AG20443 (cell line): ENCODE results near the gene MCF2L.
"Not testable (repeated sequence)": the region's sequence is repeated elsewhere in the genome, so short reads cannot be mapped to it uniquely, and the experiment has no call there.

Source experiments
- DNase-seq: peaks from one replicate; pipeline ENCODE4 v3.0.0; 2012; ENCODE audit warnings: low spot score, mixed read lengths

Gene MCF2L

DNA sequence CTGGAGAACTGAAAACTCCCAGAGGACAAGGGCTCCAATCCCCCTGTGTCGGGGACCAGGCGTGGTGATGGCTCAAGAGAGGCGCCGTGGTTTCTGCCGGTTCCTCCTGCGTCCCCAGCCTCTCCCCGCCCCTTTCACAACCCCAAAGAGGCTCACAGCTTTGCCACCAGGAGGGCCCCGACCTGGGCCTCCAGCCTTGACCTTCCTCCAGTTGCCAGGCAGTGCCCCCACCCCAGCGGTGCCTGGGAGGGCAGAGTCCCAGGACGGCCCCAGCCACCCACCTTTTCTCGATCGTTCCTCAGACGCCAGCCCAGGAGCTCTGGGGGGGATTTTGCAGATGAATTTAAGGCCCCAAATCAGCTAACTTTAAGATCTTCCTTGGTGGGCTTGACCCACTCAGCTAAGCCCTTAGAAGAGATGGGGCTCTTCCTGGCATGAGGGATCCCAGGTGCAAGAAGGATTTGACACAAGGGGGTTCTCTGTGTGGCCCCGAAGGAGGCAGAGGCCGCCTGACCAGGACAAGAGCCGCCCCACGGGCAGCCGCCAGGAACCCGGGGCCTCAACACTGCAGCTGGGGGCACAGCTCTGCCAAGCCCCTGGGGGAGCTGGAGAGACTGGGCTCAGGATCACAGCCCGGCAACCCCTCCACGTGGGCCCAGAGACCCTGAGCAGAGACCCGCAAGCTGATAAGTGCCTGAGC lies 47.0 kb downstream of the MCF2L start:
- DNase-seq, result no peak

DNA sequence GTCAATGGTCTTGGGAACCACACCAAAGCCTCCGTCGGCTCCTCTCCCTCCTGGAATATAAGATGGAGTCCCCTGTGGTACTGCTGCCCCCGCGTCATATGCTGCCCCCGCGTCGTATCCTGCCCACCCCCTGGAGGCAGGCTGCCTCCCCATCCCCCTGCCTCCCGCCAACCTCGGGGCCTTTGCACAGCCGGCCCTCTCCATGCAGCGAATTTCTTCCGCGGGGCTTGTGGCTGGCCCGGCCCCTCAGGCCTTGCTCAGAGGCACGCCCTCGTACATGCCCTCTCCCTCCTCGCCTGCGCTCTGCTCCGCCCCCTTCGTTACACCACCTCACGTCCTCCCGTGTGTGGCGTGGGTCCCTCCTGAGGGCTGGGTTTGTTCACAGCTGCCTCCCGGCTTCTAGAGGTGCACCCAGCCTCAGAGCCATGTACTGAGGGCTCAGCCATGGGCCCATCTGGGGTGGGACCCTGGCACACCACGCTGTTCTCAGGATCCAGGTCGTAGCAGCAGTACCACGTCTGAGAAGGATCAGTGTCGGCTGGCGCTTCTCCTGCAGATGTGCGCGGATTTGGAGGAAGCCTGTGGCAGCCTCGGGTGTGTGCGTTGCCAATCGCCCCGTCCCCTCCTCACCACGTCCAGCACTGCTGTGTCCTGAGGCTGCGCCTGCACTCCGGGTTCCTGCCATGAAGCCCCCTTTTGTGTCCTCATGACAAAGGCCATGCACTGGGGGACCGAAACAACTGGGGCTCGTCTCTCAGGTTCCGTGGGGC lies 47.7 kb downstream of the MCF2L start:
- DNase-seq, result no peak

DNA sequence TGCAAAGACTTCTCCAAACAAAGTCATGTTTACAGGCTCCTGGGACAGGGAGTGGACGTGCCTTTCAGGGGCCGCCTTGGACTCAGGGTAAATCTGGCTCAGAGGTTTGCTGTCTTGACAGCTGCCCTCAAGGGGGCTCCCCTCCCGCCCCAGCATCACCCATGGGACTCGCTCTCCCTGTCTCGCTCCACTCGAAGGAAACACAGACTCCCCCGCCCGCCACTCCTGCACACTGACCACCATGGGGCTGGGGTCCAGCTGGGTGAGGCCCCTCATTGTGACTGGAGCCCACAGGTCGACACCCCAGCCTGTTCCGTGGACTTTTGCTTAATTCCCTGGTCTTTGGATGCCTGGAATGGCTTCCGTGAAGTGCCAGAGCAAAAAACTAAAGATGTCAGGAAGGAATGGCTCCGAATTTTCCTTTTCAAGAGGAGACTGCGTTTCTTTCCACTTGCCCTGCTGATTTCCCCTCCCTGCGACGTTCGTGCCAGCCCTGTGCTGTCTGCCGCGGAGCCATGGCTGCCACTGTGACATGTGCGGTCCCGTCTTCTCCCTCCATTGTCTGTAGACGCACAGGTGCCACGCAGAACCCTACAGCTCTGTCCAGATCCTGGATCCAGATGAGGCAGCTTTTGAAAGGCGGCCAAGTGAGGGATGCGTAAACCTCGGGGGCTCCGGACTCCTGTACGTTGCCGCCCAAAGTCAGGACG lies 48.6 kb downstream of the MCF2L start:
- DNase-seq, result no peak

DNA sequence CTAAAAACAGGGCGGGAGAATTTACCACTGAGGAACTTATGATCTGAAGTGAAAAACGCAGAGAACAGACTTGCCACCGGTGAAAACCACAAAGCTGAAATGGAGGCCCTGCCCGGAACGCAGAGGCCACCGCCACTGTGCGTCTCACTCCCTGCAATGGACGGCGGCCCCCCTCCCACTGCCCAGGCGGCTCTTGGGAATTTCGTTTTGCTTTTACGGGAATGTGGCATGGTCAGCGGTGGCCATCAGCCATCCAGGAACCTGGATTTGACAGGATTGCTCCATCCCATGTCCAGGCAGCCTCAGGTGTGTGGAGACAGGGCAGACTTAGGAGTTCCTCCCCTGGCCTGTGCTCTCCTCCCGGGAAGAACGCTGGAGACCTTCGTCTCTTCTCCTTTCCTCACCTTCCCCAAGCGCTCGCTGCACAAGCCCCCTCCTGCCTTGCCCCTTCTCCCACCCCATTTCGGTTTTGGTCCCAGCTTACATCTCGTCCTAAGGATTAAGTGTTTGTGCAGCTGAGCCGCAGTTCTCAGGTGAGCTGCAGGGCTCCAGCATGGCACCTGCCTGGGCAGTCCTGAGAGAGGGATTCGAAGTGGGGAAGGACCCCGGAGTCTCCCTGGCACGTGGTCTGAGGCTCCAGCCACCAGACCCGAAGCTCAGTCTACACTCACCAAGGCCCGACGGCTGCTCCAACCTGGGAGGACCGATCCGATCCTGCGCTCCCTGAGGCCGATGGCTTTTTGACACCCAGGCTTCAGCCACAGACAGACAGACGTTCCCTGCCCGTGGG lies 49.9 kb downstream of the MCF2L start:
- no peak for DNase-seq

DNA sequence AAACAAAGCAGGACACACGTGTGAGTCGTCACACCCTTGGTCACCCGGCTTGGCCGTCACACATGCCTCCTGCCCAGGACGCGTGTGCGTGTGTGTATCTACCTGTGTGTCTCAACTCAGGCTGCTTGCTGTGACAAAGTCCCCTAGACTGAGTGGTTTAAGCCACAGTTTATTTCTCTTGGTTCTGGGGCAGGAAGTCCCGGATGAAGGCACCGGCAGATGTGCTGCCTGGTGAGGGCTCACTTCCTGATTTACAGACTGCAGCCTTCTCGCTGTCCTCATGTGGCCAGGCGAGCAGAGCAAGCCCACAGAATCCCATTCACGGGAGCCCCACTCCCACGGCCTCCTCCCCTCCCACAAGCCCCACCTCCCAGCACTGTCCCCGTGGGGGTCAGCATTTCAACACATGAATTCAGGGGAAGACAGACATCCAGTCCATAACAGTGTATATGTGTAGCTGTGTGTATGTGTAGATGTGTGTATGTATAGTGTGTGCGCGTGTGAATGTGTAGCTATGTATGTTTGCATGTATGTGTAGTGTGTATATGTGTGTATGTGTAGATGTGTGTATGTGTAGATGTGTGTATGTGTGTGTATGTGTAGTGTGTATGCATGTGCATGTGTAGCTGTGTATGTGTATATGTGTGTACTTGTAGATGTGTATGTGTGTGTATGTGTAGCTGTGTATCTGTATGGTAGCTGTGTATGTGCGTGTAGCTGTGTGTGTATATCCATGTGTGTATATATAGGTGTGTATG lies 51.5 kb downstream of the MCF2L start:
- no peak for DNase-seq

DNA sequence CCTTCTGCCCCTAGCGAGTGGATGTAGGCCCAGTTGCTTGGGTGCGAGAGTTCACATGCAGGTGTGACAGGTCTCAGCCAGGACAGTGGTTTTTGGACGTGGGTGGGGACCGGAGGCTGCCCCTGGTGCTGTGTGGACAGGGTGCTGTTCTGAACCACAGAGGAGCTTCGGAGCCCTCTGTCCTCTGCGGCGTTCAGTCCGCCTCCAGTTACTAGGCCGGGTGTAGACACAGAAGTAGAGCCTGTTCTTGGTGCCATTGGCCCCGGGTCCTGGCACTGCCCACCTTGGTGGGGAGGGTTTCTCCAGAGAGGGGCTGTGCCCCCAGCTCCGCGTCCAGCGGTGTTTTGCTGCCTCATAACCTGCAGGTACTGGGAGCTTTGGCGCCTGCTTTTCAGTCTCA lies 52.4 kb downstream of the MCF2L start:
- DNase-seq, result no peak

DNA sequence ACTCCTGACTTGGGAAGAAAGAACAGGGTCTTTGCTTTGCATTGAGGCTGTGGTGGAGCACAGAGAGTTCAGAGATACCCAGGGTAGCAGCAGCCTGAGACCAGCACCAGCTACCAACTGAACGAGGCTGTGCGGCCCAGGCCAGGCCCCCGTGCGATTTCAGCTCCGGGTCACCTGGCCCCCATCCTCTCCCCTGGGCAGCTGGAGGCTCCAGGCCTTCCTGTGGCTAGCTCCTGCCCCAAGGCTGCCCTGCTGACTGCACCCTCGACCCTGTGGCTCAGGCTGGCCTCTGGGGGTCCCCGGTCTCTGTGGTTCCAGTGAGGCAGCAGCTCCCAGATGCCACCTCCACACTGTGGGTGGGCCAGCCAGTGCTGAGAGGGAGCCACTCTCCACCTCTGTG lies 52.8 kb downstream of the MCF2L start:
- no peak for DNase-seq

DNA sequence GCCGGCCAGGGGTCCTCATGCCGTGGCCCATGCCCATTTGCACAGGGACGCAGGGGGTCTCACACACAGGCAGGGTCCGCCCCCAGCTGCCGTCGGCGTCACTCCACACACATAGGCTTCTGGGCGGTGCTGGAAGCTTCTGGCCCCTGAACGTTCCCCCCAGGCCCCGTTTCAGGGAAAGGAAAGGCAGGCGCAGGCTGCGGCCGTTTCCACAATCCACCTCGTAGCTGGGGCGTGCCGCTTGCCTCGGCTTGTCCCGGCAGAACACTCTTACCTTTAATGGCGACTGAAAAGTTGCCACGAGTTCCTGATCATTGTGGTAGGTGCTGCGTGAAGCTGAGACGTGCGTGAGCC lies 53.4 kb downstream of the MCF2L start:
- DNase-seq, result no peak

DNA sequence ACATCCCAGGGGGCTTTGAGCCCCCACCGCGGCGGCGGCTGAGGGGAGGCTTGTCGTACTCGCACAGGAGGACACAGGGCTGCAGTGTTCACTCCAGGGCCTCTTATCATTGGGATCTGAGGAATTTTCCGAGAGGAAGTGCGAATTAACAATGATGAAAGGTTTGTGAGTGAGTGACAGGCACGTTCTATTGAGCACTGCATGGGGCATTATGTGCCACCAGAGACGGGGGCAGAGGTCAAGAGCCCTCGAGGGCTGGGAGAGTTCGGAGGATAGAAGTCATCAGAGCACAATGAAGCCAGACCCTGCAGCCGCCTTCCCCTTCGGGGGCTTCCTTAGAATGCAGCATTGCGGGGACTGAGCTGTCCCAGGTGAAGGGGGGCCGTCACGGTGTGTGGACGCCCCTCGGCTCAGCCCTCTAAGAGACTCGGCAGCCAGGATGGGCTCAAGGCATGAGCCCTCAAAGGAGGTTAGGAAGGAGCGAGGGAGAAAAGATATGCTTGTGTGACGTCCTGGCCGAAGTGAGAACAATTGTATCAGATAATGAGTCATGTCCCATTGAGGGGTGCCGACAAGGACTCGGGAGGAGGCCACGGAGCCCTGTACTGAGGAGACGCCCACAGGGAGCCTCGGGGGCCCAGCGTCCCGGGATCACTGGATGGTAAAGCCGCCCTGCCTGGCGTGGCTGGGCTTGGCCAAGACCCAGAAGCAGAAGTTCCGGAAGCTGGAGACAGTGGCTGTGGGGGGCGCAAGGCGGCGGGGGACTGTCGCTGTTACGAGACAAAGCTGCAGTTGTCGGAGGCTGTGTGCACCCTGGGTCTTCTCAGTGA lies 53.9 kb downstream of the MCF2L start:
- no peak for DNase-seq

DNA sequence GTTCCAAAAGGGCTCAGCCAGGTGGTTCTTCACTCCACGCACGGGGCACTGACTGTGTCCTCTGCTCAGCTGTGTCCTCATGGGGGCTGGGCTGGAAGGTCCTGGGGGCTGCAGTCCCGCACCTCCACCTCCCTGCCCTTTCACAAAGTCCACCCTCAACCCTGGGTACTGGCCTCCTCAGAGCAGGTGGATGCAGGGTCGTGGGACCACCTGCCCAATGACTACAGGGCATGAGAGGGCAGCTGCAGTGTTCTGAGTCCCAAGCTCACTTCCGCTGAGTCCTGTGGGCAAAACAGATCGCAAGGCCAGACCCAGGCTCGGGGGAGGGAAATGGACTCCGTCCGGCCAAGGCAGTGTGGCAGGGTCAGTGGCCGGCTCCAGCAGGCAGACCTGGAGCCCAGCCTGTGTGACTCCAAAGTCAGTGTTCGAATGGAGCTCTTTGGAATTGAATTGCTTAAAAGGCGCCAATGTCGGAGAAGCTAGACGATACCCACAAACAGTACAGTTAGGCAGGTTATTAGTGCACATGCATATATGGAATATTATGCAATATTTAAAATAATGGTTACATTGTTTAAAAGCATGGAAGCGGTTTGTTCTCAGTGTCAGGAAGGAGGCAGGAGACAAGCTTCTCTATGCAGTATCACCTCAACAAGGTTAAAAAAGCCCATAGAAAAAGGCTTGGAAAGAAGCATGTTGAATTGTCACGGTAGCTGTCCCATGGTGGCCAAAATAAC lies 54.8 kb downstream of the MCF2L start:
- no peak for DNase-seq

DNA sequence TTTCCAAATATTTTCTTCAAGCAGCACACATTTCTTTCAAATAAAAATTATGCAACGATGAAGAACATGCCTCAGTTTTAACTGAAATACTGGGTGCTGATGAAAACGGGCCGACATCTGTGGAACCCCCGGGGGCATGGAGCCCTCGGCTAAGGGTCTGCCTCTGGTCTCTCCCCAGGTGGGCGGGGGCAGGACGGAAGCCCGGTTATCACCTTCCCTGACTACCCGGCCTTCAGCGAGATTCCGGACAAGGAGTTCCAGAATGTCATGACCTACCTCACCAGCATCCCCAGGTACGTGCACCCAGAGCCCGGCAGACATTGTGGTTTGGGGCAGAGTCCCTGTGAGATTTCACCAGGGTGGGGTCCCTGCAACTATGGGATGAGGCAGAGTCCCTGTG lies 55.5 kb downstream of the MCF2L start:
- no peak for DNase-seq

DNA sequence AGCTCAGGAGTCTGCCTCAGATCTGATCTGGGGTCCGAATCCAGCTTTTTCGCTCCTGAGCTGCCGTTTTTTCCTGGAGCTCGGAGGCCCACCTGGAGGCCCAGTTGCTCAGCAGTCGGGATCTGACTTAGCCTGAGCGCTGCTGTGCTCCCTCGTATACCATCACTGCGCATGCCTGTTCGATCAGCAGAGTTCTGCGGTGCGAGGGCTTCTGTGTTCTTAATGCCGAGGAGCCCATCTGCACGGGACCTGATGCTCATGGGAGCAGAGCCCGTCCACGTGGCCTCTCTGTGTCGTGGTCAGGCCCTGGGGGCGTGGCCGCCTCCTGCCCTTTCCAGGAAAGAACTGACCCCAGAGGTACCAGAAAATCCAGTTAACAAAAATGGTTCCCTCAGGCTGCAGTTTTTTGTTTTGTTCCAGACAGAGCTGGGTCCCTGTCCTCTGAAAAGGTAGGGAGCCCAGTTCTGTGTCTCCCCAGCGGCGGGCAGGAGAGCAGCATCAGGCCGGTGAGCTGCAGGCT lies 57.4 kb downstream of the MCF2L start:
- DNase-seq, result no peak

DNA sequence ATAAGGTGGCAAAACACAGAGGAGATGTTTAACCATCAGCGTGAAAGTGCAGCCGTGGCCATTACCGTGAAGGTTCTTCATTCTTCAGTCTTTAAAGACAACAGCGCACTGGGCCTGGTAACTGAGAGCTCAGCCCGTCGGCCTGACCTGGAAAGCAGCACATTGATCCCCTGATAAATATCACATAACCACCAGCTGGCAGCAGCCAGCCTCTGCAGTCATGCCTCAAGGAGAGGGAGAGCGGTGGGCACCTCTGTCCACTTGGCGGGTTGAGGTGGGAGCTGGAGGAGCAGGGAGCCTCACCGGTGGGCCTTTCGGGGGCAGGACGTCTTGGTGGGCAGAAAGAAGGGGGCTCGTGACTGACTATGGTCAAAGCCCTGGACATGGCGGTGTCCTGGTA lies 58.1 kb downstream of the MCF2L start:
- DNase-seq, result no peak

DNA sequence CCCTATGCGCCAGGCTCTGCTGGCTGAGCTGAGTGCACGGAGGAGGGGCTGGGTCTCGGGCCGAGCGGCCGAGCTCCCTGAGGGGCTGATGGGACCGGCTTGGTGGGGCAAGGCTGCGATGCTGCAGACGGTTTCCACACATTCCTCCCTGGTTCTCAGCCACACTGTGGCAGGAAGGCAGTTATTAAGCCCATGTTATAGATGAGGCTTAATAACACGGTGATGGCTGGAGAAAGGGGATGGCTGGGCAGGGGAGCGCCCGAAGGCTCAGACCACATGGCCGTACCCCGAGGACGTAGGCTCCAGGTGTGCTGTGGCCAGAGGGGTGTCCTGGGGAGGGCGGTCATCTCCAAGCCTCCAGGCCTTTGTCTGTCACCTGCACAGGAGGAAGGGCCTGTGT lies 58.6 kb downstream of the MCF2L start:
- no peak for DNase-seq

DNA sequence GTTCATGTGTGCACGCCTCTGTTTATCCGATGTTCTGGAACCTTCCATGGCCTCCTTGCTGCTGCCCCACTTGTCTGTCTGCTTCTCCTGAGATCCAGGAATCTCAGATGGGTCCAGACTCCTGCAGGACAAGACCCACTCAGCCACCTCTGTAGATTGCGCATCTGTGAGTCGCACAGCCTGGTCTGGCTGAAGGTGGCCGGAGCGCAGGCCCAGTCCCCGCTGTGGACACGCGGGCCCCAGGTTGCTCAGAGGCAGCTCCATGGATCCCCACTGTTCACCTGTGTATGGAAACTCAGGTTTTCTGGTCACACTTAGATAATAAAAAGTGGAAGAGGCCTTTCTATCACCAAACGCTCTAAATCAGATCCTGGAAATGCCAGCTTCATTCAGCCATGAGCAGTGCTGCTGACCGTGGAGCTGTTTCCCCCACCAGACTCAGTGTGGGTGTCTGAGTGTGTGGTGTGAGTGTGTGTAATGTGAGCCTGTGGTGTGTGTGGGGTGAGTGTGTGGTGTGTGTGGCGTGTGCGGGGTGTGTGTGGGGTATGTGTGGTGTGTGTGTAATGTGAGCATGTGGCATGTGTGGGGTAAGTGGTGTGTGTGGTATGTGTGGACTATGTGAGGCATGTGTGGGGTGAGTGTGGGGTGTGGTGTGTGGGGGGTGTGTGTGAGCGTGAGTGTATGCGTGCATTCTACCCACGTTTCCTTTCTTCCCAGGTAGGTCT lies 59.5 kb downstream of the MCF2L start:
- no peak for DNase-seq

DNA sequence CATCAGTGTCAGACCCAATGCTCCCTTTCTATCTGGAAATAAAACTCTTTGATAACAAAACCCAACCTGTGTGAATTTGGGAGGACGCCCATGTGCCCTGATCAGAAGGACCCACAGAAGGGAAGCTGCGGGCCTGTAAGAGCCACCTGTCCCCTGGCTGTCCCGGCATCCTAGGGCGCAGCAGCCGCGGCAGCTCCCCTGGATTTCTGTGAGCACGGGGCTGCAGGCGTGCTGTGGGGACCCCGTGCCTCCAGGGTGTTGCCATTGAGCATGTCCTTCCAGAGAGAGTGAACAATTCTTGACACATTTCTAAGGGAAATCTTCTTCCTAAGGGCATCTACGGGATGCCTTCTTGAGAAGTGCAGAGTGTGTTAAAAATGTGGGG lies 60.0 kb downstream of the MCF2L start:
- no peak for DNase-seq

DNA sequence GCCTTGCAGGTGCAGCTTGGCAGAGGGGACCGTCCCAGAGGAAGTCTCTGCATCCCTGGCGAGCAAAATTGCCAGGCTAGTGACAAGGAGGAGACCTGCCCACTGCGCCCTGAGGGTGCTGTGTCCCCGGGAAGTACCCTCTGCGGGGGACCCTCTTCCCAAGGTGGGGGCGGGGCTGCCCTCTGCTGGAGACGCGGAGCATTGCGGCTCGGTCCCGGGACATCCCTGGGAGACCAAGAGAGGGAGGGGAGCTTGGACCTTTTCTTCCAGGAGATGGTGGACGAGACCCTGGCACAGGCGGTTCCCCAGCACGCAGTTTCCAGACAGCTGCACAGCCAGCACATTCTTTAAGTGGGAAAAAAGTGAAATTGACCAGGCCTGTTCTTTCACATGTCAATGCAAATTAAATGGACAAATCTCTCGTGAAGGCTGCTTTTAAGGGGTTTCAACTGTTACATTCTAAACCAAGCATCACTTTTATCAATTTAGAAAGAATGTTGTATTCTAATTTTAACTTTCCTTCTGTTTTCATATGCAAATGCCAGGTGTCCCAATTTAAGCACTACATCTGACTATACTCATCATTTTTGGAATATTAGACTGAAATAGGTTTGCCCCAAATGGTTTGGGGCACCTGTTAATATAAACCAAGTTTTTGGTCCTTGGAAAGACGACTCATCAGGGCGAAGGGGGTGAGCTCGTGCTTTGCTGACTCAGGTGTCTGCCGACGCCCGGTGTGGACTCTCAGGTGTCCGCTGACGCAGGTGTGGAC lies 60.7 kb downstream of the MCF2L start:
- peak; percentile 67 for DNase-seq

DNA sequence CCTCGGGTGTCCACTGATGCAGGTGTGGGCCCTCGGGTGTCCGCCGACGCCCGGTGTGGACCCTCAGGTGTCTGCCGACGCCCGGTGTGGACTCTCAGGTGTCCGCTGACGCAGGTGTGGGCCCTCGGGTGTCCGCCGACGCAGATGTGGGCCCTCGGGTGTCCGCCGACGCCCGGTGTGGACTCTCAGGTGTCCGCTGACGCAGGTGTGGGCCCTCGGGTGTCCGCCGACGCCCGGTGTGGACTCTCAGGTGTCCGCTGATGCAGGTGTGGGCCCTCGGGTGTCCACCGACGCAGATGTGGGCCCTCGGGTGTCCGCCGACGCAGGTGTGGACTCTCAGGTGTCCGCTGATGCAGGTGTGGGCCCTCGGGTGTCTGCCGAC lies 61.2 kb downstream of the MCF2L start:
- DNase-seq, result not testable (repeated sequence)
